Measurements from ENCODE around the gene HS6ST1.

GRCh38 chr2:128341621-128342020 is 23.0 kb upstream of the HS6ST1 start:
- TF ChIP-seq EZH2 (IDR thresholded peaks at IDR 0.05; ENCODE audit: low read length) = no peak
- no peak for TF ChIP-seq CTCF (optimal IDR thresholded peaks at IDR 0.05 in 1 of 3, IDR thresholded peaks at IDR 0.05 in 1 of 3, conservative IDR thresholded peaks at IDR 0.05 in 1 of 3; ENCODE audit: extremely low read depth in 1 of 3, insufficient read depth in 2 of 3, low read length in 3 of 3)
